GM19468 (cell line): ENCODE data around the gene PRR27.

ENCODE experiments used
- ATAC-seq: cut with Tn5 transposase; IDR thresholded peaks from one replicate; pipeline ENCODE4 v1.9.1; 2021; ENCODE audit warnings: mild to moderate bottlenecking, moderate library complexity, moderate number of reproducible peaks; ENCODE audit not compliant: unreplicated experiment; ENCODE audit errors: extremely low read depth

Gene PRR27

GRCh38 chr4:70153937-70154336 lies at the start of gene PRR27:
TSS of gene PRR27 (plus strand) at chr4:70154237. CDS start at chr4:70154376, 139 bp downstream.
- ATAC-seq = no peak

DNA sequence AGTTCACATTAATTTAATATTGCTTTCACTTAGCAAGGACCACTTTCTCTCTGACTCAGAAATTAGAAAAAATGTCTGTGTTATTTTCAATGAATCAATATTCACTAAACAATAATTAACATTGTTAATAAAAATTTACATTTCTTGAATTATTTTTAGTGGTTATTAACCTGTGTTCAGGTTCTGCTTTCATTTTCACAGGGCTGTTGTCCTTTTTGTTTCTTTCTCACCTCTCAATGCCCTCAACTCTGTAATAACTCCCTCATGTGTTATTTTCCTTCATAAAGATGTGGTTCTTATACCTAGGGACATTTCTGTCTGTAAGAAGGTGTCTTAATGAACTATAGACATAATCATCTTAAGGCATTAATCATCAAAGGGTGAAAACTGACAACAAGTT lies 43.1 kb upstream of the PRR27 start:
- ATAC-seq = peak; percentile 32

DNA sequence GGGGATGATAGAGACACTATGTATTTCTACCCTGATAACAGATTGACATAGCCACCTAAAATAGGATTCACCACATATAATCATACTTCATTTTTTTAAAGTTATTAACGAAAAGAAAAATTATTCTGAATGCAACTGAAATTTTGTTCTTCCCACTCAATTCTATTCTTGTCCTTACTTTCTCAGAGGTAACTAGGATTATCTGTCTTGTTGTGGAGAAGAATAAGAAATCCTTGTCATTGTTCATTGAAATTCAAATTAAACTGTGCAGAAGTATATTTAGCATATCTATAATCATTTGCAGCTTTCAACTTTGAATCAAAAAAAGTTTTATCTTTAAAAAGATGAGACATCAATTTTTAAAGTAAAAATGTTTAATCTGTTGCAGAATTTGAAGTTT lies 40.4 kb upstream of the PRR27 start:
- no peak for ATAC-seq

- ATAC-seq = no peak
Observed at GRCh38 chr4:70114096-70114495, 39.9 kb upstream of the PRR27 start.

DNA sequence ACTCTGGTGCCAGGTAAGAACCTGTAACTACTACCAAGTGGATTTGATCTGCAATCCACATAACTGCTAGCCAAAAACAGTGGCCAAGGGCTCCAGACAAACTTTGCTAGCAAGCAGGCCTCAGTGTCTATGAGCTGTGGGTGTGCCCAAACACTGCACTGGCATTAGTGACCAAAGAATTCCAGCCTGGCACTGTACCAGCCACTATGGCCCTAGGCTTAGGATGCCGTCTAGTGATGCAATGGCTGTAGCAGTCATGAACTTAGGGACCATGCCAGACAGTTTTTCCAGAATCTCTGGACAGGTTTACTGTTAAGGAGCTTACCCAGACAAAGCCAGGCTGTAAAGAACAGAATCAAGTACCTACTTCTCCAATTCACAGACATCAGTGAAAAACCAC lies 33.7 kb upstream of the PRR27 start:
- no peak for ATAC-seq

DNA sequence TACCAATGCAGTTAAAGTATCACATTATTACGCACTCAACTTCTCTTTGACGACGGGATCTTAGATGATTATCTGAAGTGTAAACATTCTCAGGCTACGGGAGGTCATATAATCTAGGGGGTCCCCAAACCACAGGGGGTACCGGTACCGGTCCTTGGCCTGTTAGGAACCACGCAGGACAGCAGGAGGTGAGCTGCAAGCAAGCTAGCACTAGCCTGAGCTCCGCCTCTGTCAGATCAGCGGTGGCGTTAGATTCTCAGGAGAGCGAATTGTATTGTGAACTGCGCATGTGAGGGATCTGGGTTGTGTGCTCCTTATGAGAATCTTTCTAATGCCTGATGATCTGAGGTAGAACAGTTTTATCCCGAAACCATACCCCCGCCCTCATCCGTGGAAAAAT lies 20.6 kb upstream of the PRR27 start:
- ATAC-seq = no peak

DNA sequence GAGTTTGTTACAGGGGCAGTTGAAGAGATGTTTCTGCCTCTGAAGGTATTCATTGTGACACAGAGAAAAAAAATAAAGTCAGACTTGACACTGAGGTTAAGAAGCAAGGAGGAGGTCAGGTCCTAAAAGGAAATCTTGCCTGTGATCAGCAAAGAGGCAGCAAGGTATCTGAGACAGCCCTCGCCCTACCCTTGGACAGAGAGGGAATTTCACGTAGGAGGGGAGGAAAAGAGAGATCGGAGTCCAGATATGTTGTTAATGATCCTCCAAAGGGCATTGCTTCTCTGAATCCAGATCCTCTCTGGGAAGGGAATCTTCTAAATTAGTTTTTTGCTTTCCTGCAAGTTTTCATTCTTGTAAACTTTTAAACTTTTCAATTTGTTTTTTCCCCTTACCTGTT lies 15.3 kb upstream of the PRR27 start:
- no peak for ATAC-seq

DNA sequence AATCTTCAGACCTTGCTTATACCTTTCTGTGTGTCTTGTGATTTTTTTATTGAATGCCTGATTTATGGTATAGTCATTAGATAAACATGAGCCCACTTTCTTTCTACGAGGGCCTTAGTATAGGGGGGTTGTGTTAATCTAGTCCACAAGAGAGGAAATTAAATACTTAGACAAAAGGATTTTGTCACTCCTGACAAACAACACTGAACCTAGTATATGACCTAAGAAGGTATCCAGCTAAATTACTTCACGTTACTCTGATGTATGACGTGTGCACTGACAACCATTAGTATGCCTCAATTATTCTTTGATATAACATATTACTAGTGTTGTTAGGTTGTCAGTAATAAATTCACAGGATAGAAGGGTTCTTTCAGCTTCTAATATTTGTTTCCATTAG lies 2.8 kb upstream of the PRR27 start:
- no peak for ATAC-seq

DNA sequence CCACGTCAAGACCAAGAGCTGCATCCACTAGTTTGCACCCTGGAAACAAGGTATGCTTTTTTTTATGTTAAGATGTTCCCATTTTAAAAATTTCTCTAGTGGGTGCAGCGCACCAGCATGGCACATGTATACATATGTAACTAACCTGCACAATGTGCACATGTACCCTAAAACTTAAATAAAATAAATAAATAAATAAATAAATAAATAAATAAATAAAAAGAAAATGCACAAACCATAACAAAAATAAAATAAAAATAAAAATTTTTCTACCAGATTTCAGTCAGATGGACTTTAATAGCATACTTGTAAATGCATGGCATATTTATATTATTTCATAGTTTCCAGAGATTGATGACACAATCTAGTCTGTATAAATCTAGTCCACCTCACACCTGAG lies 1.9 kb upstream of the PRR27 start:
- ATAC-seq = no peak

GRCh38 chr4:70158576-70158975 lies 4.5 kb downstream of the PRR27 start:
- ATAC-seq = no peak

DNA sequence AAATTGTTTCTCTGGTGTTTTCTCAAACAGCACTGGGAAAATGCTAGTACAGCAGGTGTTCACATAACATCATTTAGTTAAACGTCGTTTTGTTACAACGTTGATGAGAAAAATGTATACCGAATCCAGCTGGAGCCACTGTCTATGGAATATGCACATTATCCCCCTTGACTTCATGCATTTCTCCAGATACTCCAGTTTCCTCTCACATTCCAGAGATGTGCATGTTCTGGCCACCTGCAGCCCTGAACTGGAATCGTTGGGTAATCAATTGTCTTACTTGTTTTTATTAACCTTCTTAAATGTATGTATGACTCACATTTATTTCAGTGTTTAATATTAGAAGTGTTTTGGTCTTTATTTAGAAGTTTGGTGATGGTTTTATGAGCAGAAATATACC lies 23.1 kb downstream of the PRR27 start:
- no peak for ATAC-seq

DNA sequence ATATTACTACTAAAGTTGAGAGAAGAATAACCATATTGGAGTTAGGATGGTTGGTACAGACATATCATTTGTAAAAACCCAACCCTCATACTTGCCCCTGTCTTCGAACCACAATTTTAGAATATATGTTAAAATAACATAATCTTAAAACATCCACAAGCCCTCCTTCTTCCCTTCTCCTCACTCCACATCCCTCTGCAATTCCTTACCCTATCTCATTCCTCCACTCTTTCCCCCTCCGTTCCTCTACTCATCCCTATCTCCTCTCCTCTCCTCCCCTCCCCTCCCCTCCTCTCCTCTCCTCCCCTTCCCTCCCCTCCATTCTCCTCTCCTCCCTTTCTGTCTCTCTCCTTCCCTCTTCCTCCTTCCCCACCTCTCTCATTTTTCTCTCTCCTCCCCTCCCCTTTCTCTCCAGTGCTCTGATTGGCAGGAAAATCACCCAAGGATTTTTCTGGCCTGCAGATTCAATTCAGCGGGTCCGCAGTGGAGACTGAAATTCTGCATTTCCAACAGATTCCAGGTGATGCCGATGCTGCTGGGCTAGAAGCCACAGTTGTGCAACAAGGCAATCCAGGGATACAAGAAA lies 24.1 kb downstream of the PRR27 start:
- ATAC-seq = no peak

DNA sequence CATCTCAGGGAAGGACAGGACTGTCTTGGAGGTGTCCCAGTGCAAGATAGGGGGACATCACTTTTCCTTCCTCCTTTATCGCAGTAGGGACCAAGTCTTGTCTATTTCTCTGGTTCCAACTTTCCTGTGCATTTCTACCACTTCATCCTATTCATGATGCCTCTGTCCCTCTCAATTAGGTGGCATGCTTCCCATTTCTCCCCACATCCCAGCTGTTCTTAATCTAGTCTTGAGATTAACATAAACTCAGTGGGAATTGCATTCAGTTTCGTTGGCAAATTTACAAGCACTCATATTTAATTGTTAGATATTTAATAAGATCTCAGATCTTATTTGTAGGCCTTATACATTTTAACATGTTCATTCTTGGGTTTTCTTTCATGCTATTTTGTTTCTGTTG lies 25.8 kb downstream of the PRR27 start:
- no peak for ATAC-seq

- ATAC-seq = no peak
Observed at GRCh38 chr4:70181864-70182263, 27.8 kb downstream of the PRR27 start.

GRCh38 chr4:70182517-70183167 lies 28.6 kb downstream of the PRR27 start:
- no peak for ATAC-seq

DNA sequence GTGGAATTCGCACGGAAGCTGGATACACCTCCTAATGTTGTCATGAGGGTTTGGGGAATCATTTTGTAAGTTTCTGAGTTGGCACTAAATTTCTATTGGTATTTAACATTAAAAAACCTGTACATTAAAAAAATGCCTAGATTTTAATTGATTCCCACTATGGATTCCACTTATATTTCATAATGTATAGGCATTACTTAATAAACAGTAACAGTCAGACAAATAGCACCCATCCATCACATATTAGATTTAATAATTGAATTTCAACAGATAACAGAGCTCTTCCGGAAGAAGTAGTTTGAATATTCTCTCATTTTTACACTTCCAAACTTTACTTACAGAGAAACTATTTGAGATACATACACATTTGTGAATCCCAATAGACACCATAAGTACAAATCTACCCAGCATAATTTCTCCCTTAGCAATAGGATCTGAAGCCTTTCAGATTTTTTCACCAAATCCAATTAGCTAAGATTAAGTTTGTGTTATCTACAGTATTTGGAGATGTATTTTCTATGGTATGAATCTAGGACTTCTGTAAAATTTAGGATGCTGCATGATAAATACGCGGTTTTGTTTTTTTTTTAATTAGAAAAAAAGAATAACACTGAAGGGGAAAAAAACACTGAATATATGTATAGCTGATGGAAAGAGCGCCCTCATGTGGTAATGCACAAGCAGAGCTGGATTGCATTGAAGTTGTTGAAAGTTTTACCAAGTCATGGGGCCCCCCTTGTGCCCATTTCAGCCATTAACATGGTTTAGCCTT lies 29.3 kb downstream of the PRR27 start:
- peak; percentile 76 for ATAC-seq

DNA sequence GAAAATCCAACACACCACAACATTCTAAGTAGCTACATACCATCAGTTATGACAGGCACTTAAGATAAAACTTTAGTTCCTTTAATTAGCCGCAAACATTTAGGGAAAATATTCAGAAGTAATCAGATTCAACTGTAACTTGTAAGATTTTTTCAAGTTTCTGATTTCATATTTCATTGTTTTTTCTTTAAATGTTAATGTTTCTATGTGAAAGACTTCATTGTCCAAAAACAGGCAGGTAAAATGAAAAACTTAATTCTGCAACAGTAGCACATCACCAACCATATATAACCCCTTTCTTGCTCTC lies 29.9 kb downstream of the PRR27 start:
- ATAC-seq = no peak

DNA sequence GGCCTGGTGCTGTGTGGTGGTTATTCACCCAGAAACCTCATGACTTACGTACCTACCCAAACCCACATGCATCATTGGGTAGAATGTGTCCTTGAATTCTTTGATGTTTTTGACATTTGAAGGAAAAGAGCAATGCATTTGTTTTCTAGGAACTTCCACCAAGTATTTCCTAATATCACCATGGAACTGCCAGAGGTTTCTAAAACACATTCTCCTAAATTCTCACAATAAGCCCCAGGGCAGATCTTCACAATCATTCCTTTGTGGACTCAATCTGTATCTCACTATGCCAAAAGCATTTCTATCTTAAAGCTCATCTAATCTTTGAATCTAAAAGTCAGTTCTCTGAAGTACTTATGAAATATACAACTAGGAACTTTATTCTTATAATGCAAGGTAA lies 33.2 kb downstream of the PRR27 start:
- ATAC-seq = no peak

DNA sequence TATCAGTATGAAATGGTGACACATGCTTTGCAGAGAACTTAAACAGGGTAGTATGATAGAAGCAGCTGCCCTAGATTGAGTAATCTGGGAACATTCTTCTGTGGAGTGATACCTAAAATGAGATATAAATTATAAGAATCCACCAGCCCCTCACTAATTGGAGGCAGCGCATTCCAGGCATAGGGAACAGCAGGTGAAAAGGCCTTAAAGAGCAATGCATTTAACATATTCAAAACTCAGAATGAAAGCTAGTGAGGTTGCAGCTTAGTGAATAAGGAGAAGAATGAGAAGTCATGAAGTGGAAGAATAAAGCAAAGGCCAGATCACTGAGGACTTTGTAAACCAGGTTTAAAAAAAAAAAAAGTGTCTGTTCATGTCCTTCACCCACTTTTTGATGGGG lies 36.5 kb downstream of the PRR27 start:
- ATAC-seq = no peak

DNA sequence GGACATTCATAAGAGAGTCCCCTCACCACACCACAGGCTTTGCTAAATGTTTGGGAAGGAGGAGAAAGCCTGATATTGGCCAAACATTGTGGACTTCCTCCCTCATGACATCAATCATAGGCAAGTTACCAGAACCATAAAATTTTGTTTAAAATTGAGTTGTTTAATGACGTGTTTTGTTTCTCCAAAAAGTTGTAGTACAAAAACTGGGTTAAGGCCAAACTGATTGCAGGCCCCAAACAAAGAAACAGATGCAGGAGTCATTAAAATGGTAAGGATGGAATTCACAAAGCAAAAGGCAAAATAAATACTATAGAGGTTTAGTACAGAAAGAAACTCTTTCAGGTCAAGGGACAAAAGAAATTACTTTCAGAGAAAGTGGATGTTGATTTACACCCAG lies 37.6 kb downstream of the PRR27 start:
- ATAC-seq = no peak

- no peak for ATAC-seq
Observed at GRCh38 chr4:70192895-70193294, 38.9 kb downstream of the PRR27 start.

DNA sequence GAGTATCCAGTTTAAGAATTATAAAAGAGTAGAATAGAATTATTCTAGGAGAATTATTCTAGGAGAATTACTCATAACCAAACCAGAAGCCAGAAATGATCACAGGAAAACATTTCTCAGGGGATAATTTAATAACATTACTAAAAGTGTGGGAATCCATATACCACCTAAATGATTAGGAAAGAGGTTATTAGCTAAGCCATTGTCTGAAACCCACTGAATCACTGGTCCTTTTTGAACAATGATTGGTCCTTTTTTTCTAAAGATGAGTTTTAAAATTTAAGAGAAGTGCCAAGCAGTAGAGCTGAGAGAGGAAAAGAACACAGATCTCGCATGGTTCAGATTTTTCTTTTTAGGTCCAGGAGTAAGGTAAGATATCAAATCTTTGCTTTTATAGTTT lies 41.4 kb downstream of the PRR27 start, which contains the start of gene ODAM:
TSS of gene ODAM (plus strand) at position 301 of the 400 bp plus-strand sequence. CDS start 819 bp downstream, outside the sequence.
- ATAC-seq = no peak
